Inferior parietal cortex (tissue), 1 donor: ENCODE data around the gene TFR2.

Experiments
- DNase-seq: peaks from one replicate; pipeline ENCODE4 v3.0.0-alpha.2; 2016; ENCODE audit errors: extremely low spot score

Gene TFR2

DNA sequence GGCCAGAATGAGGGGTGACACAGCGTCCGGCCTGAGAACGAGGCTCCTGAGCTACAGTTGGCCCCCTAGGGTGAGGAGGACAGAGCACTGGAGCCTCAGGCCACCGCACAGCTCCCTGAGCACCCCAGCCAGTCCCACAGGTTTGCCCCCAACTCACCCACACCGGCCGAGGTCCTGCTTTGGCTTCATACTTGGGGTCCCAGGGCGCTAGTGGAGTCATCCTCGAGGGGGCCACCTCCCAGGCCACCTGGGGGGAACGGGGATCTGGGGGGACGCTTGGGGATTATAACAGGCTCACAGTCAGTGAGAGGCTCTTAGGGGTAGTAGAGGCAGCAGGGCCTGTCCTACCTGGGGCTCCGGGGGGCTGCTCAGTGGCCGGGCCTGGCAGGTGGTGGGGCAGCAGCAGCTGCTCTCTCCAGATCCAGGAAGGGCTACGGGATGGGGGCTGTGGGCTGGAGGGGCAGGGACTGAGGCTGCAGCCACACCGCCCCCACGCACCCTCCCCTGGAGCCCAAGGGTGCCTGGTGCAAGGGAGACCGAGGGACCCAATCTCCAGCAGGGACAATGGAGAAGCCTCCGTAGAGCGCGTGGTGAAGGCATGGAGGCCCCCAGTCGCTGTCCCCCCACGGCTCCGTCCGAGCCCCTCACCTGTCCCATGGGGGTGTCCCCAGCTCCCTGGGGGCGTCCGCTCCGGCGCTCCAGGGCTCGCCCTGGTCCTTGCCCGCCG is 68.2 kb downstream of the TFR2 start:
- no peak for DNase-seq

DNA sequence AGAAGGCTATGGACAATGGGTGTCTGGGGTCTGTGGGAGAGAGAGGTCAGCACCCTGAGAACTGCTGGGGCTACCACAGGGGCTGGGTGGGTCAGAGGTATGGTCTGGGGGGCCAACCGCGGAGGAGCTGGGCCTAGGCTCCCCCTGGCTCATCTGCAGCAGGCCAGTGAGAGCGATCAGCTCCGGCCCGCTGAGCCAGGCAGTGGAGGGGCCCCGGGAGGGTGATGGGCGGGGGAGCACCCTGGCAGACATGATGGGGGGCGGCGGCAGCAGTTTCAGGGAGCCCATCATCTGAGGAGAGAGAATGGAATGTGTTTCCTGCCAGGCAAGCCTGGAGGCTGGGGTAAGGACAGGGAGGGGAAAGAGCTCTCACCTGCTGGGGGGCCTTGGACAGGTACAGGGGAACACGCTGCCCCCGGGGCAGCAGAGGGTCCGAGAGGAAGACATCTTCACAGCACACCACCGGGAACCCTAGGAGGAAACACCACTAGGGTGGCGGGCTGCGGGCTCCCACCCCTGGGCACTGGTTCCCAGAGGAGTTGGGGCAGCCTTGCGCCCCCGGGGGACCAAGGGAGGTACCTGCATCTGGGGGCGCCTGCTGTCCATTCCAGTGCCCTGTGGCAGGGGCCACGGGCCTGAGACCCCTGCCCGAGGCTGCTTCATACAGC is 68.9 kb downstream of the TFR2 start:
- no peak for DNase-seq

DNA sequence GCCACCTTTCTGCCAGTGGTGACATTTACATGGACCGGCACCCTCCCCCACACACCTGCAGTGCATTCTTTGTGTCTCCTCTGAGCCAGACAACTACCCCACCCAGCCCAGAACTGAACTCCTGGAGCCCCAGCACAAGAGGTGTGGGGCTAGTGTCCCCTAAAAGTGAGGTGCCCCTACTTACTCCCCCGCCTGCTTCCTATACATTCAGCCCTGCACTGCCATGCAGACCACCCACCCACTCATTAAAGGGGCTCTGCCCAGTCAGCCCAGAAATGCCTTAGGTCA is 69.6 kb downstream of the TFR2 start:
- no peak for DNase-seq

DNA sequence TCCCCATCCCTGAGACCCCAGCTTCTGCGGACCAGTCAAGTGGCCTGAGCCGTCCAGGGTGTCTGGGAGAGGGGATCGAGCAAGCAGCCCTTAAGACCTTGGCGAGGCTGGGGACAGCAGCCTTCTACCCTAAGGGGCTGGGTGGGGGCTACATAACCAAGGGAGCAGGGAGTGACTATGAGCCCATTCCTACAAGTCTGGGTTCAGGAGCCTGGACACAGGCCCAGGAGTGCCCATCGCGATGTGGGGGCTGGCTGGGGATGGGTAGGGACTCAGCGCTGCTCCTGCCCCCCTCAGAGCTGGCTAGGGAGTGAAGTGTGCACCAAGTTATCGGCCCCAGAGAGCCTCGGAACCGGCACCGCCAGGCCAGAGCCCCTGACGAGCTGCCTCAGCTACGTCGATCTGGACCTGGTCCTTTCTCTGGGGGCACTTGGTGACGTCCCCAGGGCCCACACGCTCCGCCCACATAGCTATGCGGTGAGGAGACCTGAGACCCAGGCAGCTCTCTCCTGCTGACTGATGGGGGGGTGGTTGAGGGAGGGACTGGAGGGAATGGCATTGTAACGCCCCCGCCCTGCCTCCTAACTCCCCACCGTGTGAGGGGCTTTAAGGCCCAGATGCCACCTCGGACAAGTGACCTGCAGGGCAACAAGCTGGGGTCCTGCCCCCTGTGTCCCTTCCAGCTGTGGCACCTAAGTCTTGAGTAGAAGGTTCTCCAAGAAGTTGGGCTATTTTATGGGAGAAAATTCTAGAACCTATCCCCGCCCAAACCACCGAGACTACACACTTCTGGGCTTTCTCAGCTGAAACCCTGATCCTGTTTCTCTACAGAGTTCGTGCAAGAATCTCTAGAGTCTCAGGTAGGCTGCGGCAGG is 70.2 kb downstream of the TFR2 start:
- no peak for DNase-seq
